ENCODE measurements around the gene CRISPLD2.

The CRISPLD2 gene

DNA sequence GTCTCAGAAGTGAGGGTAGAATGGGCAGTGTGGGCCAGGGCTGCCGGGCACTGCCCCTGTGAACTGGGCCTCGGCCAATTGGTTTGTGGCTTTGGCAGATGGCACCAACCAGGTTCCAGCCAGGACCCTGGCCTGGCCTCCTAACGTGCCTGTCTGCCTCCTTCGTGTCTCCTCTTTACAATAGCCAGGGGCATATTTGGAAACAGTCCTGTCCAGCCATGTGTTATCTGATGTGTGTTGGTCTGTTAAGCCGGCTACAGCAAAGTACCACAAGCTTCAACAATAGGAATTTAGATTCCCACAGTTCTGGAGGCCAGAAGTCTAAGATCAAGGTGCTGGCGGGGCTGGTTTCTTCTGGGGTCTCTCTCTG lies 14.6 kb downstream of the CRISPLD2 start:
- no peaks in the 10 kb centered on the region for H3K79me2 ChIP-seq (ENCODE audit: low read length)
- no peaks in the 10 kb centered on the region for H3K9me3 ChIP-seq (replicated peaks; ENCODE audit: insufficient read depth, low read length)
- H3K4me2 ChIP-seq (ENCODE audit: low read depth, low read length): no peak overlapping the region
- no peak overlapping the region for H3K27ac ChIP-seq (ENCODE audit: low read length)
- no peaks in the 10 kb centered on the region for H3K9me2 ChIP-seq (replicated peaks; ENCODE audit: insufficient read depth, low read length)
- TF ChIP-seq, protein P1, sequence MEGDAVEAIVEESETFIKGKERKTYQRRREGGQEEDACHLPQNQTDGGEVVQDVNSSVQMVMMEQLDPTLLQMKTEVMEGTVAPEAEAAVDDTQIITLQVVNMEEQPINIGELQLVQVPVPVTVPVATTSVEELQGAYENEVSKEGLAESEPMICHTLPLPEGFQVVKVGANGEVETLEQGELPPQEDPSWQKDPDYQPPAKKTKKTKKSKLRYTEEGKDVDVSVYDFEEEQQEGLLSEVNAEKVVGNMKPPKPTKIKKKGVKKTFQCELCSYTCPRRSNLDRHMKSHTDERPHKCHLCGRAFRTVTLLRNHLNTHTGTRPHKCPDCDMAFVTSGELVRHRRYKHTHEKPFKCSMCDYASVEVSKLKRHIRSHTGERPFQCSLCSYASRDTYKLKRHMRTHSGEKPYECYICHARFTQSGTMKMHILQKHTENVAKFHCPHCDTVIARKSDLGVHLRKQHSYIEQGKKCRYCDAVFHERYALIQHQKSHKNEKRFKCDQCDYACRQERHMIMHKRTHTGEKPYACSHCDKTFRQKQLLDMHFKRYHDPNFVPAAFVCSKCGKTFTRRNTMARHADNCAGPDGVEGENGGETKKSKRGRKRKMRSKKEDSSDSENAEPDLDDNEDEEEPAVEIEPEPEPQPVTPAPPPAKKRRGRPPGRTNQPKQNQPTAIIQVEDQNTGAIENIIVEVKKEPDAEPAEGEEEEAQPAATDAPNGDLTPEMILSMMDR (IDR thresholded peaks at IDR 0.05; ENCODE audit: low read length): no peak
- TF ChIP-seq EZH2 (optimal IDR thresholded peaks at IDR 0.05; ENCODE audit: low read depth, low read length): no peak
- no peak for TF ChIP-seq EZH2phosphoT487 (IDR thresholded peaks at IDR 0.05; ENCODE audit: low read length)
- H3K27me3 ChIP-seq (replicated peaks; ENCODE audit: insufficient read depth, low read length): peaks cover 88% of the 10 kb centered on the region
- H3K36me3 ChIP-seq (replicated peaks; ENCODE audit: insufficient read depth, low read length): no peaks in the 10 kb centered on the region
- no peaks in the 10 kb centered on the region for H4K20me1 ChIP-seq (ENCODE audit: insufficient read depth, low read length)
- no peaks in the 10 kb centered on the region for H3F3A ChIP-seq (ENCODE audit: insufficient read depth, low read length)
- no peak overlapping the region for H3K4me3 ChIP-seq (ENCODE audit: low read length)
- H2AFZ ChIP-seq (ENCODE audit: low read length): no peak overlapping the region
- no peak for DNase-seq
- no peaks in the 10 kb centered on the region for H3K4me1 ChIP-seq (ENCODE audit: low read length)
- H3K9ac ChIP-seq (ENCODE audit: low read length): no peak overlapping the region

DNA sequence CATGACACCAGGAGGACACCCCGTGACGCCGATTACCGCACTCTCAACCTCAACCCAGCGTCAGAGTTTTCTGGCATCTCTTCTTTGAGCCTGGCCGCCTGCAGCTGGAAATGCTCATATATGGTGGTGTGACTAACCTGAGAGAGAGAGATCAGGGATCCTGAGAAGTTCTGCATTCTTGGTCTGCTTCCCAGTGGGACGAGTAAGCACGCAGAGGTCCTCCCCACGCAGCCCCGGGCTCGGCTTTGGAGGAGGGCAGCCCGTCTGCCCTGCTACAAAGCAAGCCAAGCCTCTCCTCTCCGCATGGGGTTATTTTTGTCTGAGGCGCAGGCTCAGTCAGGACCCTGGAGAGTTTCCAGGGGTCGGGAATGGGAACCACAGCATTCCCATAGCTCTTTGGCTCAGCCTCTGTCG lies 16.5 kb downstream of the CRISPLD2 start:
- Histone ChIP-seq H3K36me3 (replicated peaks; ENCODE audit: insufficient read depth, low read length) (no peaks in the 10 kb centered on the region), H3K4me1 (ENCODE audit: low read length) (no peaks in the 10 kb centered on the region), H2AFZ (ENCODE audit: low read length) (no peak overlapping the region), H3K27me3 (replicated peaks; ENCODE audit: insufficient read depth, low read length) (peaks cover 87% of the 10 kb centered on the region), H3K9me2 (replicated peaks; ENCODE audit: insufficient read depth, low read length) (no peaks in the 10 kb centered on the region), H3K9me3 (replicated peaks; ENCODE audit: insufficient read depth, low read length) (no peaks in the 10 kb centered on the region), H3F3A (ENCODE audit: insufficient read depth, low read length) (no peaks in the 10 kb centered on the region), H3K27ac (ENCODE audit: low read length) (no peak overlapping the region), H3K9ac (ENCODE audit: low read length) (no peak overlapping the region), H3K4me2 (ENCODE audit: low read depth, low read length) (no peak overlapping the region), H3K79me2 (ENCODE audit: low read length) (no peaks in the 10 kb centered on the region), H3K4me3 (ENCODE audit: low read length) (no peak overlapping the region), H4K20me1 (ENCODE audit: insufficient read depth, low read length) (no peaks in the 10 kb centered on the region)
- no peak for DNase-seq
- TF ChIP-seq EZH2phosphoT487 (IDR thresholded peaks at IDR 0.05; ENCODE audit: low read length): no peak
- TF ChIP-seq, protein P1 (IDR thresholded peaks at IDR 0.05; ENCODE audit: low read length): no peak
- no peak for TF ChIP-seq EZH2 (optimal IDR thresholded peaks at IDR 0.05; ENCODE audit: low read depth, low read length)

DNA sequence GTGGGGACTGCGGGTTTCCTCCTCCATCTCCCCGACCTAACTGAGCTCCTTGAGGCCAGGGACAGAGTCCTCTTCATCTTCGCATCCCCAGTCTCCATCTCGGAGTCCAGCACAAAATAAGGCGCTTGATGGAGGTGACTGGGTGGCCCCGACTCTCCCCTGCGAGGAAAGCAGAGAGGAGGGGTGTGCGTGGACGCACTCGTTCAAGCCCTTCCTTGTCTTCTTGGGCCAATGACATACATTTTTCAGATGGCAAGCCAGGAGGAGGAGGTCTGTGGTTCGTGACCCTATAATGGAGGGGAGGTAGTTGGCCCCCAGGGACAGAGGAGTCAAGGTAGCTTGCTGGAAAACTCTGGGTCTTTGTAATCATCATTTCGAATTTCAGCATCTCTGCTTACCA lies 17.2 kb downstream of the CRISPLD2 start:
- no peaks in the 10 kb centered on the region for H3K4me1 ChIP-seq (ENCODE audit: low read length)
- H3K9me2 ChIP-seq (replicated peaks; ENCODE audit: insufficient read depth, low read length): no peaks in the 10 kb centered on the region
- H3K4me2 ChIP-seq (ENCODE audit: low read depth, low read length): no peak overlapping the region
- no peak for DNase-seq
- H3K4me3 ChIP-seq (ENCODE audit: low read length): no peak overlapping the region
- no peak overlapping the region for H3K9ac ChIP-seq (ENCODE audit: low read length)
- H3K27ac ChIP-seq (ENCODE audit: low read length): no peak overlapping the region
- peaks cover 87% of the 10 kb centered on the region for H3K27me3 ChIP-seq (replicated peaks; ENCODE audit: insufficient read depth, low read length)
- TF ChIP-seq EZH2 (optimal IDR thresholded peaks at IDR 0.05; ENCODE audit: low read depth, low read length) (no peak), EZH2phosphoT487 (IDR thresholded peaks at IDR 0.05; ENCODE audit: low read length) (no peak)
- TF ChIP-seq, protein P1 (IDR thresholded peaks at IDR 0.05; ENCODE audit: low read length): no peak
- no peaks in the 10 kb centered on the region for H4K20me1 ChIP-seq (ENCODE audit: insufficient read depth, low read length)
- H3K36me3 ChIP-seq (replicated peaks; ENCODE audit: insufficient read depth, low read length): no peaks in the 10 kb centered on the region
- H3F3A ChIP-seq (ENCODE audit: insufficient read depth, low read length): no peaks in the 10 kb centered on the region
- H2AFZ ChIP-seq (ENCODE audit: low read length): no peak overlapping the region
- H3K9me3 ChIP-seq (replicated peaks; ENCODE audit: insufficient read depth, low read length): no peaks in the 10 kb centered on the region
- no peaks in the 10 kb centered on the region for H3K79me2 ChIP-seq (ENCODE audit: low read length)
